Fibroblast of lung (primary cell): ENCODE data around the gene WAPL. TPM values are rescaled to one million over a fixed set of nuclear protein-coding genes. Genes with fewer than 3 reads are reported as not detected.
A peak's percentile ranks its signal among the peaks of the same experiment; 100 is the strongest.

Source experiments
- DNase-seq, 2 donors: peaks; one replicate each; pipeline versions ENCODE4 v3.0.0 to v3.0.0-alpha.2; 2010; ENCODE audit warnings: low read depth in 2 of 2
- H2AFZ ChIP-seq: 2 replicates; pipeline ENCODE4 v1.5.1; 2012; ENCODE audit warnings: low read length, control low read depth, inconsistent platforms
- H3K27ac ChIP-seq: 2 replicates; pipeline ENCODE4 v1.5.1; 2011; ENCODE audit warnings: low read length, control low read depth; ENCODE audit not compliant: insufficient read depth
- H3K27me3 ChIP-seq: 2 replicates; pipeline ENCODE4 v1.5.1; 2011; ENCODE audit warnings: mild to moderate bottlenecking, low read length; ENCODE audit not compliant: control insufficient read depth, insufficient read depth
- H3K36me3 ChIP-seq: 2 replicates; pipeline ENCODE4 v1.5.1; 2011; ENCODE audit warnings: low read length; ENCODE audit not compliant: control insufficient read depth, insufficient read depth
- H3K4me1 ChIP-seq: 2 replicates; pipeline ENCODE4 v1.5.1; 2011; ENCODE audit warnings: low read length; ENCODE audit not compliant: control insufficient read depth, insufficient read depth; ENCODE audit errors: extremely low read depth
- H3K4me2 ChIP-seq: 2 replicates; pipeline ENCODE4 v1.5.1; 2011; ENCODE audit warnings: low read length, control low read depth; ENCODE audit not compliant: insufficient read depth; ENCODE audit errors: extremely low read depth
- H3K4me3 ChIP-seq, 4 experiments: fragments of 200-600 bp in 1 of 4; sonication (generic) in 1 of 4; replicated peaks in 1 of 4; 2 replicates each; pipeline ENCODE4 v1.5.1; 2011 to 2016; ENCODE audit warnings: low read length in 4 of 4, low read depth in 3 of 4, mild to moderate bottlenecking in 3 of 4, control low read depth in 2 of 4, inconsistent platforms in 1 of 4, mixed read lengths in 1 of 4; ENCODE audit not compliant: insufficient read depth in 1 of 4; ENCODE audit errors: control extremely low read depth in 1 of 4
- H3K79me2 ChIP-seq: 2 replicates; pipeline ENCODE4 v1.5.1; 2012; ENCODE audit warnings: mild to moderate bottlenecking, low read length, inconsistent platforms; ENCODE audit not compliant: control insufficient read depth, insufficient read depth
- H3K9ac ChIP-seq: 2 replicates; pipeline ENCODE4 v1.5.1; 2011; ENCODE audit warnings: mild to moderate bottlenecking, low read length, control low read depth; ENCODE audit not compliant: insufficient read depth
- H3K9me3 ChIP-seq: 2 replicates; pipeline ENCODE4 v1.5.1; 2012; ENCODE audit warnings: low read depth, low read length; ENCODE audit not compliant: control insufficient read depth, insufficient read depth
- H4K20me1 ChIP-seq: 2 replicates; pipeline ENCODE4 v1.5.1; 2011; ENCODE audit warnings: low read length; ENCODE audit not compliant: control insufficient read depth, insufficient read depth; ENCODE audit errors: extremely low read depth
- CTCF ChIP-seq, 2 donors: IDR thresholded peaks in 1 of 2; conservative IDR thresholded peaks in 1 of 2; 1 replicate in 1 of 2; 2 replicates in 1 of 2; pipeline ENCODE4 v1.5.1; 2011 to 2012; ENCODE audit warnings: low read length in 2 of 2, control low read depth in 1 of 2, inconsistent platforms in 1 of 2, low read depth in 1 of 2, mild to moderate bottlenecking in 1 of 2
- EZH2 ChIP-seq: IDR thresholded peaks from 2 replicates; pipeline ENCODE4 v1.5.1; 2012; ENCODE audit warnings: low read length, control low read depth, mild to moderate bottlenecking; ENCODE audit errors: missing control alignments
- polyA plus RNA-seq, 2 donors: library from polyadenylated mRNA; depleted of rRNA in 1 of 2; stranded (reverse) in 1 of 2; unstranded in 1 of 2; fragments of >200 nt; gene quantifications; 2 replicates each; pipeline ENCODE4 v1.2.1, GENCODE V29; 2011 to 2012; ENCODE audit warnings: missing spikeins in 1 of 2
- total RNA-seq: library from RNA; depleted of rRNA; stranded (reverse); fragments of >200 nt; gene quantifications from 2 replicates; pipeline ENCODE4 v1.2.1, GENCODE V29; 2014

WAPL gene
- total and polyA plus RNA-seq, 2 donors (not counting 1 experiment from before 2014, with no cell fraction given): 24.6 to 50.4 TPM

- no peaks in the 10 kb centered on the region for H4K20me1 ChIP-seq
- H3K4me2 ChIP-seq: no peak overlapping the region
- H2AFZ ChIP-seq: no peak overlapping the region
- no peaks in the 10 kb centered on the region for H3K79me2 ChIP-seq
- H3K9me3 ChIP-seq: no peaks in the 10 kb centered on the region
- H3K27ac ChIP-seq: no peak overlapping the region
- H3K4me3 ChIP-seq: no peak overlapping the region
- H3K36me3 ChIP-seq: no peaks in the 10 kb centered on the region
- no peaks in the 10 kb centered on the region for H3K4me1 ChIP-seq
- TF ChIP-seq CTCF (conservative IDR thresholded peaks at IDR 0.05 in 1 of 2, IDR thresholded peaks at IDR 0.05 in 1 of 2; ENCODE audit: low read depth in 1 of 2, low read length in 2 of 2) (no peak), EZH2 (no peak)
- peaks cover 10% of the 10 kb centered on the region for H3K27me3 ChIP-seq
- no peak for DNase-seq
- no peak overlapping the region for H3K9ac ChIP-seq
Measured at GRCh38 chr10:86388119-86388704, 133.4 kb downstream of the WAPL start.

DNA sequence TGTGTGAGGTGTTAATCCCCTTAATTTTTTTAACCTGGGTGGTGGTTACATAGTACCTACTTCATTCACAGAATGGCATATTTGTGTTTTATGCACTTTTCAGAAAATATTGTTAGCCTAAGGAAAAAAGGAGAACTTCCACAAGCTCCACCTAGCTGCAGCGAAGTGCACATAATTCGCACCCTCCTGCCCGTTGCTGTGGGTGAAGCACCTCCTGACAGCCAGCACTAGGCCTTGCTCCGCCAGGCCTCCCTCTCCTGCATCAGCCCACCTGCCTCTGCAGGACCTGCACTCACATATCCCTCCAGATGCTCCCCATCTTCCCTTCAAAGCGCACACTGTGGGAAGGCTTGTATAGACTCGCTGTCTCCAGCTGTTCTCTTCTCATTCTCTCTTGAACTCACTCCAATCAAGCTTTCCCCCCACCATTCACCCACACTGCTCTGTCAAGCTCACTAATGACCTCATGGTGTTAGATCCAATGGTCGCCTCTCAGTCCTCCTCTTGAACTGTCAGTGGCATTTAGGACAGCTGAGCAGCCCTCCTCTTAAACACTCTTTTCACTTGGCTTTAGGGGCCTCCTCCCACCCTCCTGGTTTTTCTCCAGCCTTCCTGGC, 134.3 kb downstream of the WAPL start:
- Histone ChIP-seq H3K4me3 (no peak overlapping the region), H3K36me3 (no peaks in the 10 kb centered on the region), H3K27me3 (peaks cover 10% of the 10 kb centered on the region), H3K4me1 (no peaks in the 10 kb centered on the region), H4K20me1 (no peaks in the 10 kb centered on the region), H3K9ac (no peak overlapping the region), H3K9me3 (no peaks in the 10 kb centered on the region), H3K79me2 (no peaks in the 10 kb centered on the region), H3K4me2 (no peak overlapping the region), H3K27ac (no peak overlapping the region), H2AFZ (no peak overlapping the region)
- TF ChIP-seq CTCF (conservative IDR thresholded peaks at IDR 0.05 in 1 of 2, IDR thresholded peaks at IDR 0.05 in 1 of 2; ENCODE audit: low read depth in 1 of 2, low read length in 2 of 2): peak in 1 of 2 donors; percentile 19
- TF ChIP-seq EZH2: no peak
- no peak for DNase-seq

GRCh38 chr10:86385806-86386205, 135.8 kb downstream of the WAPL start:
- TF ChIP-seq EZH2: no peak
- no peak for TF ChIP-seq CTCF (conservative IDR thresholded peaks at IDR 0.05 in 1 of 2, IDR thresholded peaks at IDR 0.05 in 1 of 2; ENCODE audit: low read depth in 1 of 2, low read length in 2 of 2)
- no peaks in the 10 kb centered on the region for H3K9me3 ChIP-seq
- H3K27me3 ChIP-seq: peaks cover 10% of the 10 kb centered on the region

More at GRCh38 chr10:86385806-86386205, 135.8 kb downstream of the WAPL start:
- H3K4me3 ChIP-seq: no peak overlapping the region
- no peaks in the 10 kb centered on the region for H3K79me2 ChIP-seq
- H3K27ac ChIP-seq: no peak overlapping the region
- no peak overlapping the region for H3K4me2 ChIP-seq
- H3K4me1 ChIP-seq: no peaks in the 10 kb centered on the region
- no peak overlapping the region for H3K9ac ChIP-seq
- H4K20me1 ChIP-seq: no peaks in the 10 kb centered on the region
- H3K36me3 ChIP-seq: no peaks in the 10 kb centered on the region
- DNase-seq: no peak
- no peak overlapping the region for H2AFZ ChIP-seq

Other genes starting within 250 kb of the WAPL start
- 0.33 and 0.51 TPM in 2 replicates for gene GRID1, start 155.0 kb downstream of the WAPL start, total RNA-seq
- gene GRID1, start 155.0 kb downstream of the WAPL start, polyA plus RNA-seq: 0.03 TPM in 2 replicates
- not detected in 2 replicates for gene OPN4, start 132.8 kb upstream of the WAPL start, total RNA-seq
- not detected in 2 replicates for gene OPN4, start 132.8 kb upstream of the WAPL start, polyA plus RNA-seq
- gene LDB3, start 146.7 kb upstream of the WAPL start, total RNA-seq: under 0.01 TPM in 2 replicates
- 0.20 TPM in 1 of 2 replicates, not detected in the other for gene LDB3, start 146.7 kb upstream of the WAPL start, polyA plus RNA-seq
- gene BMPR1A, start 234.8 kb upstream of the WAPL start, total RNA-seq: 53.7 and 61.8 TPM in 2 replicates
- gene BMPR1A, start 234.8 kb upstream of the WAPL start, polyA plus RNA-seq: 49.1 and 52.8 TPM in 2 replicates